ENCODE measurements around the gene SS18L1. TPM values are rescaled to one million over a fixed set of nuclear protein-coding genes. Genes with fewer than 3 reads are reported as not detected.

Gene SS18L1
- total RNA-seq, 2 donors from 2014 or later, result 10.1 to 17.7 TPM

- Histone ChIP-seq H3K27ac (no peak overlapping the region), H3K4me1 (no peaks in the 10 kb centered on the region), H3K27me3 (peaks cover 18% of the 10 kb centered on the region), H3K9ac (ENCODE audit: low read depth in 2 of 2, low read length in 2 of 2) (no peak overlapping the region), H3K4me3 (no peak overlapping the region), H3K36me3 (no peaks in the 10 kb centered on the region), H3K9me3 (no peaks in the 10 kb centered on the region)
- intact Hi-C loops (cut with DNase I), result no loop called here
- TF ChIP-seq CTCF (IDR thresholded peaks at IDR 0.05), result no peak
- DNase-seq, result no peak
Measured at GRCh38 chr20:62211769-62212288, 68.3 kb downstream of the SS18L1 start.

GRCh38 chr20:62212299-62212698 is 68.7 kb downstream of the SS18L1 start:
- Histone ChIP-seq H3K27ac (no peak overlapping the region), H3K9me3 (no peaks in the 10 kb centered on the region), H3K9ac (ENCODE audit: low read depth in 2 of 2, low read length in 2 of 2) (no peak overlapping the region), H3K4me3 (no peak overlapping the region), H3K36me3 (no peaks in the 10 kb centered on the region), H3K4me1 (no peaks in the 10 kb centered on the region), H3K27me3 (peaks cover 23% of the 10 kb centered on the region)
- DNase-seq, result no peak
- intact Hi-C loops (cut with DNase I), result no loop called here
- TF ChIP-seq CTCF (IDR thresholded peaks at IDR 0.05), result no peak

- intact Hi-C loops (cut with DNase I), result no loop called here
- Histone ChIP-seq H3K9me3 (no peaks in the 10 kb centered on the region), H3K9ac (ENCODE audit: low read depth in 2 of 2, low read length in 2 of 2) (no peak overlapping the region), H3K27ac (no peak overlapping the region), H3K4me3 (no peak overlapping the region), H3K36me3 (no peaks in the 10 kb centered on the region), H3K4me1 (no peaks in the 10 kb centered on the region), H3K27me3 (peaks cover 41% of the 10 kb centered on the region)
- no peak for TF ChIP-seq CTCF (IDR thresholded peaks at IDR 0.05)
- no peak for DNase-seq
Measured at GRCh38 chr20:62214067-62214466, 70.5 kb downstream of the SS18L1 start.

GRCh38 chr20:62215020-62215990 is 71.7 kb downstream of the SS18L1 start:
- H3K27ac ChIP-seq, result no peak overlapping the region
- H3K4me1 ChIP-seq, result no peaks in the 10 kb centered on the region
- no peak overlapping the region for H3K4me3 ChIP-seq
- no peaks in the 10 kb centered on the region for H3K36me3 ChIP-seq
- no peak for TF ChIP-seq CTCF (IDR thresholded peaks at IDR 0.05)
- H3K9me3 ChIP-seq, result no peaks in the 10 kb centered on the region
- no peak for DNase-seq
- intact Hi-C loops (cut with DNase I), result no loop called here
- H3K27me3 ChIP-seq, result peaks cover 42% of the 10 kb centered on the region
- no peak overlapping the region for H3K9ac ChIP-seq (ENCODE audit: low read depth in 2 of 2, low read length in 2 of 2)

- DNase-seq, result no peak
- H3K27me3 ChIP-seq, result peaks cover 44% of the 10 kb centered on the region
- no peak overlapping the region for H3K9ac ChIP-seq (ENCODE audit: low read depth in 2 of 2, low read length in 2 of 2)
- intact Hi-C loops (cut with DNase I), result no loop called here
- no peak for TF ChIP-seq CTCF (IDR thresholded peaks at IDR 0.05)
- no peaks in the 10 kb centered on the region for H3K9me3 ChIP-seq
- no peaks in the 10 kb centered on the region for H3K4me1 ChIP-seq
- no peaks in the 10 kb centered on the region for H3K36me3 ChIP-seq
- no peak overlapping the region for H3K4me3 ChIP-seq
- H3K27ac ChIP-seq, result no peak overlapping the region
Measured at GRCh38 chr20:62215991-62216635, 72.5 kb downstream of the SS18L1 start.

All from colonic mucosa (tissue), 4 donors.